Brain pericyte (primary cell): ENCODE results near the gene GOLM1.
"Not testable (repeated sequence)": the region's sequence is repeated elsewhere in the genome, so short reads cannot be mapped to it uniquely, and the experiment has no call there.

Experiments
- DNase-seq: peaks from one replicate; pipeline ENCODE4 v3.0.0-alpha.2; 2012; ENCODE audit warnings: low read depth, low spot score

The GOLM1 gene

DNA sequence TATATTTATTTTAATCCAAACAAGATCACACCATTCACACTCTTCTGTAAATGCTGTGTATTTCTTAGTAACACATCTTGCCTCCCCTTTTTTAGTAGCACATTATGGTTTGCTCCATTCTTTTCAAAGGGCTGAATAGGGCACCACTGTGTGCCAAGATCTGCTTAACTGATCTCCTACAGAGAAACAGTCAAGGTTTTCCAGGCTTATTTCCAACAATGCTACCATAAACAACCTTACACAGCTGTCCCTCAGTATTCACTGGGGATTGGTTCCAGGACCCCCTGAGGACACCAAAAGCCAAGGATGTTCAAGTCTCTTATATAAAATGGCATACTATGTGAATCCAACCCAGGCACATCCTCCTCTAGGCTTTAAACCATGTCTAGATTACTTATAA is 16.5 kb downstream of the GOLM1 start:
- DNase-seq, result peak; percentile 63

DNA sequence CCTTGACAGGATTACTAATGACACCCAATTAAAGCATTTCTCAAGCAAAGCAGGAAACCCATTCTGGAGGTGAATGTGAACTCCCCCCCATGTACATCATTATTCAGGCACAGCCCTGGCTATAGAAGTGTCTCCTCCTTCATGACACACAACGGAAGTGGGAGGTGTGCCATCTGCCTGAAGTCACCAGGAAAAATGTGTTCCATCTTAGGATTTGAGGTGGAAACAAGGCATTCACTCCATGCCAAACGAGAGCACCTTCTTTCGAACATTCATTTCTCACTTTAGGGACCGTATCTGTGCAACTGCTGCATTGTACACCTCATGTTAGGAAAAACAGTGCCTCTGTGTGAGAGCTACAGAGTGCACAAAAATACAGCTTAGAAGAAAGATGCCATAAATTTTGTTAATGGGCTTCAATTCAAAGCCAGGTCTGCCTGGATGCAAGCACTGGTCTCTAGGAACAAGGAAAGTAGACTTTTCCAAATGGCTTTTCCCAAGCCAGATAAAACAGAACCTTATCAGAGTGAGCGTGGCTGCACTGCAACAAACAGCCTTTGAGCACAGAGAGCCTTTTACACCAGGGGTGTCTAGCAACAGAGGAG is 19.4 kb downstream of the GOLM1 start:
- no peak for DNase-seq

DNA sequence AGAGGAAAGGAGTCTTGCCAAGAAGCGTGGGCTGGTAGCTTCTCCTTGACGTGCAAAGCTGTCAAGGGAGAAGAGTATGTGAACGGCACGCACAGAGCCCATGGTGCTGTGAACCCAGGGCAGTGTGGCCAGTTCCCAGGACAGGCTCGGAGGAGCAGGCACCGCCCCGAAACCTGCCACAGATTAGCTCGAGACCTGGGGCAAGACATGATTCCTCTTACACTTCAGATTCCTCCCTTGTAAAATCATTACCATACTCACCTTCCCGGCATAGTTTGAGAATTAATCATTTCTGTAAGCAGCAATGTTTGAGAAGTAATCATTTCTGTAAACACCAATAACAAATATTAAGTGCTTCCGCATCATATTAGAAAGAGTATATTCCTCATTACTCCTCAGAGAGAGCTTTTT is 19.9 kb downstream of the GOLM1 start:
- DNase-seq, result no peak

DNA sequence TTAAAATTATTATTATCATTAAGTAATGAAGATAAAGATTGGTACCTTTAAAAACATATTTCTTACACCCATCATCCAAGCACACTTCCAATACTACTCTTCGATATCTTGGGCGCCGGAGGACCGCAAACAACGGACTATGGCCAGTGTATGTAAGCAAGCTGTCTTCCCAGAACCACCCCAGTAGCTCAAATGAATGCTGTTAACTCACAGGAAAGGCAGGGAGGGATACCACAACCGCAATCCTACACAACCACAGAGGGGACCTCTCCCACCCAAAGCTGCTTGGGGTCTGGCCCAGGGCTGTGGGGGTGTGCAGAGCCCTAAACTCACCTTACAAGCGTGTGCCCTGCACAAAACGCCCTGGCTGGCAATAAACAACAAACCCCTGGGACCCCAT is 20.6 kb downstream of the GOLM1 start:
- no peak for DNase-seq

DNA sequence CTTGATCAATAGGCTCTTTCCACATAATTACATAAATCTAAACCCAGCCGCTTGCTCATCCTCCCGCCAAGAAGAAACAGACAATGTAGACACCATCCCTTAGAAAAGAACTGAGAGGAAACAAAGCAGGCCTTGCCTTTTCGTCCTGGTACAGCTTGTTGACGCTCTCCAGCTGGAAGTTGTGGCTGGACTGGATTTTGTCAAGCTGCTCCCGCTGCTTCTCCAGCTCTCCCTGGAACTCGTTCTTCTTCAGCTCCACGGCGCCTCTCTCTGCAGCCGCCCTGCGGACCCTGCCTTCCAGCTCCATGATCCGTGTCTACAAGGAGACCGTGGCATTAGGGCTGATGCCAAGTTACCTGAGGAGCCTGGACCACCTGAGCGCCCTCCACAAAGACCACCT is 22.1 kb downstream of the GOLM1 start:
- no peak for DNase-seq

DNA sequence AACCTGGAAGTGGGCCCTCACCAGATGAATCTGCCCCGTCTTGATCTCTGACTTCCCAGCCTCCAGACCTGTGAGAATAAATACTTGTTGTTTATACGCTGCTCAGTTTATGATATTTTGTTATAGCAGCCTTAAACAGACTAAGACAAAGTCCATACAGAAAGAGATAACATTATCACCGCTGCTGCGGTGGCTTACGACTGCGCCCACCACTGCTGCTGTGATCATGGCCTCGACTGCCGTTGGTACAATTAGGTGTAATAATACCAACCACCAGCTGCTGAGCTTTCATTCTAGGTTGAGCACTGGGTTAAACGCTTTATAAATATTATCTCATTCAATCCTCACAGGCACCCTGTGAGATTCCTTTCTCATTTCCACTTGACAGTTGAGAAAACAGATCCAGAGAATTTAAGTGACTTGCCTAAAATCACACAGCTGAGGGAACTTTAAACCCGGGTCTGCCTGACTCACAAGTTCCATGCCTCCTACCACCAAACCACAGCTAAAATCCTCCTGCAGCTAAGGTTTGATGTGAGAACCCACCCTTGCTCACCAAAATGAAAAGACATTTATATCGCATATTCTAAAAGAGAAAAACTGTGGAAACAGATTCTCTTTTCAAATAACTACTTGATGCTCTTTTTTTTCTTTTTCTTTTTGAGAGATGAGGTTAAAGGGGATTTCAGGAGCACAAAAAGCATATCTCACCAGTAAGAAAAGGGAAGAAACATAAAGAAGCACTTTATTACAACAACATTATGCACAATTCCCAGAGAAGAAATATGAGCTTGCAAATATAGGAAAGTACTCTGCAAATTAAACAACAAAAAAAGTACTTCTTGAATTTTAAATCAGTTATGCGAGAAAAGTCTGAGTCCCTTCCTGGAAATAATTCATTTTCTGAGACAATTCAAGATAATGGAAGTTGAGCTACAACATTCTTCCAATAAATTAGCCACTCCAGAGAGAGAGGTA is 23.9 kb downstream of the GOLM1 start:
- no peak for DNase-seq

DNA sequence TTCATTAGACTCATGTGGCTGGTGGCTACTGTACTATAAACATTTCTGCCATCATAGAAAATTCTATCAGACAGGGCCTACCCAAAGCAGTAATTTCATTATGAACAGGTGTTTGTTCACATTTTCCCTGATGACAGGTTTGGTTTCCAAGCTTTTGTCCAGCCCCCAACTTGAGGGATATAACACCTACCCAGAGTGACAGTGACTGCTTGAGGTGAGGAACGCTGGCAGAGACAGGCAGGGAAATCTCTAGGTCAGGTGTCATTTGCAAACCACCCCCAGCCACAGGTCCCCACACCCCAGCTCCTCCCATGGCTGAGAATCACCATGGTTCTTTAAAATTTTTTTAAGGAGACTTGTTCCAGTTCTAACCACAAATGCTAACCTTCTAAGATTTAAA is 25.5 kb downstream of the GOLM1 start:
- no peak for DNase-seq

DNA sequence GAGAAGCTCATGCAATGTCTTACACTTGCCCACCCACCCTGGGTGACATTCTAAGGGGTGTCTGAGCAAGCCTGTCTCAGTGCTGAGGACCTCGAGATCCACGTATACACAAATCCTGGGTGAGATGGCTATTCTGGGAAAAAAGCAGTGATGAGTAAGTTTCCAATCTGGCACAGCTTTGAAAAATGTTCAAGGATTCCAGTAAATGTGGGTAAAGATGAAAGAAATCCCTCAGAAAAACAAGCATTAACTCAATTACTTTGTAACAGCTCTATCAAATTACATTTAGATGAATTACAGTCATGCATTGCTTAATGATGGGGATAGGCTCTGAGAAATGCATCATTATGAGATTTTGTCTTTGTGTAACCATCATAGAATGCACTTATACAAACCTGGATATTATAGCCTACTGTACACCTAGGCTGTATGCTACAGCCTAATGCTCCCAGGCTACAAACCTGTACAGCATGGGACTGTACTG is 26.9 kb downstream of the GOLM1 start:
- no peak for DNase-seq

DNA sequence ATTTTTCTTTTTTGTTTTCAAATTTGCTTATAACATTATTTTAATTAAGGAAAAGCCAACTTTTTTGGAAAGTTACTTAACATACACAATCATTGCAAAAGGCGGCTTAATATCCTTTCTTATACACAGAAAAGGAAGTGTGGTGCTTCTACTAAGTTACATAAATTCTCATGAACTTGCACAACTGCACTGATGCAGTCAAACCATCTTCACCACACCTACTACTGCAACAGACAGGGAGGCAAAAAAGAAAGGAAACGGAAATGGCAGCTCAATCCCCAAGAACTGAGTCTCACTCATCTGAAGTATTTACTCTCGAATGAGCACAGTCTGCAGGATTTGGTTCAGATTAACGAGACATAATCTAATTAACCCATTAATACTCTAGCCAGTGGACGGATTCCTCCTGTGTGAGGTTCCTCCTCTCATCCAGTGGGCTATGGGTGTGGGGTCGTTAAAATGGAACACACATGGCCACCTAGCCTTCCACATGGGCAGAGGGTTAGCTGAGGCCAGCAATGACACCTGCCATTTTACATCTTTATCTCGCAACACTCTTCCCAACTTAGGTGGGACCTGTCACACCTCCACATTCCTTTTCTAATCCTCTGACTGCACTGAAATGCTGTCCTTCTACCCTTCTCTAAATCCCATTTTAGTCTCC is 30.0 kb downstream of the GOLM1 start:
- DNase-seq, result no peak

DNA sequence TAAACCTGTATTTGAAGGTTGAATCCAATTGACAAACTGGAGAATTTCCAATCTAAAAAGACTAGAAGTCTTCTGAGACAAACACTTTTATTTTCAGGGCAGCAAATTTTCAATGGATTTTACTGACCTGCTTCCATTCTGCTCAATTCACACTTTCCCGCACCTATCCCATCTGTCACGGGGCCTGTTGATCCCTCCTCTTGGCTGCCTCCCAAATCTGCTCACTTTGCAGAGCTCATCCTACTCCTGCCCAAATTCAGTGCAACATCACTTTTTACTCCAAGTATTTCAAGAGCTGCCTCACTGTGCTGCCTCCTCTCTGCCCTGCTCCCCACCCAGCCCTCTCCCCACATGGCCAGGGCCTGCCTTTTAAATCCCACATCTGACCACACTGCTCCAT is 35.1 kb downstream of the GOLM1 start:
- no peak for DNase-seq

DNA sequence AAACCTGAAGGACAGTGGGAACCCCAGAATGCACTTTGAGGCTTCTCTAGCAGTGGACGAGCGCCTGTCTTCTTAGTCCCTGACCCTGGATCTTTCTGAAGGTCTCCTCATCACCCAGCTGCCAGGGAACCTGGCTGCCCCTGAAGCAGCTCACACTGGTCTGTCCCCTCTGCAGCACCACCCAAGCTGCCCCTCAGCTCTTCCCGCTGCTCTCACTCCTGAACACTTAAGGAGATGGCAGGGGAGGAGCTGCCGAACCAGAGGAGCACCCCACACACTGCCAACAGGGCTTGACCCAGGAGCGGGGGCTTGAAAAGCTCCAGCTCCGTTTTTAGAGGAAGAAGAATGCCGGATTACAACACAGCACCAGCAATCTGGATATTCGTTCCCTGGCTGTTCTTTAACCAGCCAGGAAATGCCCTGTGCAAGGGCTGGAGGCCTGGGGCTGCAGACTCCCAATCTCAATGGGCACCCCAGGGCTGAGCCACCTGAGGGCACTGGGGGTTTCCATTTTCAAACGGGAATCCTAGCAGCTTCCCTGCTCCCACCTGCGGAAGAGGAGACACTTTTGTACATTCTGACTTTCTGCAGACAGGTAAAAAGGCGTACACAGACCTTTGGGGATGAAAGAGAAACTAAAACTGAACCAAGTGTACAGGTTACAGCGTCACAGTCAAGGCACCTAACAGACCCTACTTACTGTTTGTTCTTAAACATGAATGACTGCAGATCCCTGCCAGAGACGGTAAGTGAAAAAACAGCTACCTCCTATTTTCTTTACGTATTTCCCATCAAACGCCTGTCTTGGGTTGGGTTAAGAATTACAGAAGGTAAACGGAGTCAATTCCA is 36.3 kb downstream of the GOLM1 start:
- DNase-seq, result no peak

DNA sequence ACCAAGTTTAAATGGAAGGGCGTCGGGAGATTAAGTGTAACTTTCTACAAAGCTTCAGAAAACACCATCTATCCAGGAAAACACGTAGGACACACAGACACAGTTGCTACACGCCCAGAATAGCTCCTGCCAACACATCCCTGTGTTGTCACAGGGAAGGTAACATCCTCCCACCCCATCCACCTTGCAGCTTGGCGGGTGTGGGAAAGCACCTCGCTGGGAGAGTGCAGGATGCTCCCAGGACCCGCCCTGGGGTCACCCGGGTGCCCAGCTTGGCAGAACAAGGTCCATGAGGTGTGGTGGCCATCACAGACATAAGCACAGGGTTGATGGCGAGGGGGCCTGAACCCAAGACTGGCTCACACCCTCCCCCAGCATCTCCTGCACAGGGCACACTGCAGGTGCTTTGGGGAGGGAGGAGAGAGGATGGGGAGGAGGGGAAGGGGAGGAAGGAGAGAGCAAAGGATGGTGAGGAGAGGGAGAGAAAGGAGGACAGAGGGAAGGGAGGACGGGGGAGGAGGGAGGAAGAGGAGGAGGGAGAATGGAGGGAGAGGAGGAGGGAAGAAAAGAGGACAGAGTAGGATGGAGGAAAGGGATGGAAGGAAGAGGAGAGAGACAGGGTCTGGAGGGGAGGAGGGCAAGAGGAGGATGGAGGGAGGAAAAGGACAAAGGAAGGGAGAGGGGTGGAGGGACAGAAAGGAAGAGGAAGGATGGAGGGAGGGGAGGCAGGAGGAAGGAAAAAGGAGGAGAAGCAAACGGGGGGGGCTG is 37.2 kb downstream of the GOLM1 start:
- no peak for DNase-seq

DNA sequence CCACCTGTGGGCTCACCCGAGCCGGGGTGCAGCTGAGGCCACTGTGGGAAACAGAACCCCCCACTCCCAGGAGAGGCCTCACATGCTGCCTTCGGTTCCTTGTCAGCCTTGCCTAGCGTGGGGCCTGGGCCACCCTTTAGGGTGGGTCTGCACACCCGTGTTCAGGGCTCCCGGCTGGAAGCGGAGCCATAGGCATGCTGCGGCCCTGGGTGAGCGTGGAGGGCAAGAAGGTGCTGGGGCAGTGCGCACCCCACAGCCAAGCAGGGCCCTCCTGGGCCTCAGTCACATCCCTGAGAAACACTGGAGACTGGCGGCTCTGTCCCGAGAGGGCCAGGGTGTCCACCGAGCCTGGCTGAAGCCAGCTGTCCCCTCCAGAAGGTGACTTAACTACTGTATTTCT is 41.9 kb downstream of the GOLM1 start:
- DNase-seq, result no peak

DNA sequence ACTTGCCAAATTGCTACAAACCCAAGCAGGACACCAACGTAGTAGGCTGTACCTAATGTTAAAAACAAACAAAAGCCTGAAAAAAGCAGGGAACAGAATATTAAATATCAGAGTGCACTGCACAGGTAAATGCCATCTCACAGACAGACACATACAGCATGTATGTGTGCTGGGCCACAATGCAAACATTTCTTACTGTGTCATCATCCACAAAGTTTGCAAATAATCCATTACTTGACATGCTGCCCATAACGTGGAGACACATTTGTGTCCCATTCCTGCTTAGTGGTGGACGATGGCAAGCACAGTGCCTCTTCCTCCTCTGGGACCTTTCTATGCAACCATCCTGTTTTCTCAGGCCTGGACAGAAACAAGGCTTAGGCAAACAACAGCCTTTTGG is 44.7 kb downstream of the GOLM1 start:
- DNase-seq, result no peak

DNA sequence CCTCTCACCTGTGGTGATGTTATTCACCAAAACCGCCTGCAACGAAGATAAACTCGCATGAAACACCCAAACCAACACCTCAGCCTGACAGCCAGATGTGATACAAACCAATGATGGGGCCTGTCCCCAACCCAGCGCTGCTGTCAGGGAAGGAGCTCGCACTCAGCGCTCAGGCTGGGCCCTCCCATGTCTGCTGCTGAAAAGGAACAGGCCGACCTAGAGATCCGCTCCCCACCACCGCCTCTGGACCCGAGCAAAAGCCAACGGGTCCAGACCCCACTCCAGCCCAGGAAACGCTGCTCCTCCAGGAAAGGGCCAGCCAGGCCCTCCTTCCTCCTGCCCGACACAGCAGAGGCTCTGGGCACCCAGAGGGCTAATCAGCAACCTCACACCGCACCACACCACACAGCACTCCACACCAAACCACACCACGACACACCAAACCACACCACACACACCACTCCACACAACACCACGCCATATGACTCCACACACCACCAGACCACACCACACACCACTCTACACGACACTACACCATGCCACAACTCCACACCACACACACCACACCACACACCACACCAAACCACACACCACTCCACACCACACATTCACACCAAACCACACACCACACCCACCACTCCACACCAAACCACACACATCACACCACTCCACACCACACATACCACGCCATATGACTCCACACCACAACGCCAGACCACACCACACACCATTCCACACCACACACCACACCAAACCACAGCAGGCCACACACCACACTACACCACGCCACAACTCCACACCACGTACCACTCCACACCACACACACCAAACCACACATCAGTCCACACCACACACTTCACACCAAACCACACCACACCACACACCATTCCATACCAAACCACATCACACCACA is 46.5 kb downstream of the GOLM1 start:
- DNase-seq, result no peak

DNA sequence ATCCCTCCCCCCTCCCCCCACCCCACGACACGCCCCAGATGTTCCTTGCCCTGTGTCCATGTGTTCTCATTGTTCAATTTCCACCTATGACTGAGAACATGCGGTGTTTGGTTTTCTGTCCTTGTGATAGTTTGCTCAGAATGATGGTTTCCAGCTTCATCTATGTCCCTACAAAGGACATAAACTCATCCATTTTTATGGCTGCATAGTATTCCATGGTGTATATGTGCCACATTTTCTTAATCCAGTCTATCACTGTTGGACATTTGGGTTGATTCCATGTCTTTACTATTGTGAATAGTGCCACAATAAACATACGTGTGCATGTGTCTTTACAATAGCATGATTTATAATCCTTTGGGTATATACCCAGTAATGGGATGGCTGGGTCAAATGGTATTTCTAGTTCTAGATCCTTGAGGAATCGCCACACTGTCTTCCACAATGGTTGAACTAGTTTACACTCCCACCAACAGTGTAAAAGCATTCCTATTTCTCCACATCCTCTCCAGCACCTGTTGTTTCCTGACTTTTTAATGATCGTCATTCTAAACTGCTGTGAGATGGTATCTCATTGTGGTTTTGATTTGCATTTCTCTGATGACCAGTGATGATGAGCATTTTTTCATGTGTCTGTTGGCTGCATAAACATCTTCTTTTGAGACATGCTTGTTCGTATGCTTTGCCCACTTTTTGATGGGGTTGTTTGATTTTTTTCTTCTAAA is 51.2 kb downstream of the GOLM1 start:
- DNase-seq, result not testable (repeated sequence)

DNA sequence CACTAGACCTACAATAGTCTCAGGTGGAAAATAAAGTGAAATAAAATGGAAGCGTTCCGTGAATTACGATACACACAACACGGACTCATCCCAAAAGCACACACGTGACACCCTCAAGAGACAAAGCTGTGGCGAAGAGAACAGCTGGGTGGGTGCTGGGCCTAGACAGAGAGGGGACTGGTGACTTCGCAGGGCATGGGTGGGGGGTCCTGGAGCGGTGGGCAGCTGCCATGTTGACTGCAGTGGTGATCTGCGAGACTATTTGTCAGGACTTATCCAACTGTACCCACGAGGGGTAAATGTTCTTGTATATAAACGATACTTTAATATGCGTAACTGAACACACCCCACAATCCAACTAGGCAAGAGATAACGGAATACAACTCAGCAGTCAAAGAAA is 52.0 kb downstream of the GOLM1 start:
- no peak for DNase-seq

DNA sequence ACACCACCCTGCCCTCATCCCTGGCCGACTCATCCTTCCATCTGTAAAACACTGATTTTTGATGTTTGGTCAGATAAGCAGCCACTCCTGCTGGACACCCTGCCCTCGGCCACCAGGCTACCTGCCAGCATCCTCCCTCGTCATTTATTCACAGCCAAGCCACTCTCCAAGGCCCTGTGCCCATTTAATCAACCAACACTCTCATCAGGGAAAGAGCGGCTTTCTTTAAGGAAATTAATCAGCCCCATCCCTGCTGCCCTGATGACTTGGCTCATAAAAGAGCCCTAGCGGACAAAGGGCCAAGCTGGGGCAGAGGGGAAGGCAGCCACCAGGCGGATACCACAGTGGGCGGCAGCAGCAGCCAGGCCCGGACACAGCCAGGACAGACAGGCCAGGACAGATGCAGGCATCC is 52.4 kb downstream of the GOLM1 start:
- no peak for DNase-seq

DNA sequence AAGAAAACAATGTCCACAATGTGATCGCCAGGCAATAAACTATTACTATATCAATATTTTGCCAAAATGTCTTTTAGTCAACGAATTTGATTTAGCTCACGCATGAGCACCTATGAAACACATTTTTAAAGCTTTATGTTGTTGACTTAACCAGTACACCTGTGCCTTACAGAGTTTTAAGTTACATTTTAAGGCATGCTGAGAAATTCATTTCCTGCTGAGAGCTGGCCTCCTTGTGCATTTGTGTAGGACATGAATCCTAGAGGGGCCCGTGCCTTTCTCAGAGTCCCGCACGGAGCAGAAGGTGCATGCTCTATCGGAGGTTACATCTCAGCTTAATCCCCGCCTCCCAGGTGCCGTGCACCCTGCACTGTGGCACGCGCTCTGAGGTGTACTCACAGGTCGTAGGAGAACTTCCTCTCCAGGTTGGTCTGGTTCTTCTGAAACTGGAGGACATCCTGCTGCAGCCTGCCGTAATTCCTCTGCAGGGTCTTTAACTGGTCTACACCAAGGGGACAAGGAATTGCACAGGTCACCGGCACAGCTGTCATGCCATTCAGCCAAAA is 53.2 kb downstream of the GOLM1 start:
- no peak for DNase-seq
